SH-SY5Y (cell line): ENCODE data around the gene WWOX.

Experiments used
- GATA2 ChIP-seq: IDR thresholded peaks from 2 replicates; pipeline ENCODE4 v1.6.1; 2011; ENCODE audit warnings: mild to moderate bottlenecking, low read depth, low read length
- GATA3 ChIP-seq: IDR thresholded peaks from 2 replicates; pipeline ENCODE4 v1.6.1; 2011; ENCODE audit warnings: low read depth, mild to moderate bottlenecking, low read length, moderate library complexity

GRCh38 chr16:78552716-78553115, 453.3 kb downstream of the WWOX start:
- TF ChIP-seq GATA2 (no peak), GATA3 (no peak)
